SIG-M5 treated with dmso at 0.1 percent for 504 hours (cell line): Measurements from ENCODE around the gene NKX2-4.
A peak's percentile ranks its signal among the peaks of the same experiment; 100 is the strongest.
"Not testable (repeated sequence)": the region's sequence is repeated elsewhere in the genome, so short reads cannot be mapped to it uniquely, and the experiment has no call there.

Experiments used
- DNase-seq: peaks from one replicate; lab custom pipeline; 2025; ENCODE audit not compliant: unreplicated experiment; lab: John Stamatoyannopoulos, UW

The NKX2-4 gene

DNA sequence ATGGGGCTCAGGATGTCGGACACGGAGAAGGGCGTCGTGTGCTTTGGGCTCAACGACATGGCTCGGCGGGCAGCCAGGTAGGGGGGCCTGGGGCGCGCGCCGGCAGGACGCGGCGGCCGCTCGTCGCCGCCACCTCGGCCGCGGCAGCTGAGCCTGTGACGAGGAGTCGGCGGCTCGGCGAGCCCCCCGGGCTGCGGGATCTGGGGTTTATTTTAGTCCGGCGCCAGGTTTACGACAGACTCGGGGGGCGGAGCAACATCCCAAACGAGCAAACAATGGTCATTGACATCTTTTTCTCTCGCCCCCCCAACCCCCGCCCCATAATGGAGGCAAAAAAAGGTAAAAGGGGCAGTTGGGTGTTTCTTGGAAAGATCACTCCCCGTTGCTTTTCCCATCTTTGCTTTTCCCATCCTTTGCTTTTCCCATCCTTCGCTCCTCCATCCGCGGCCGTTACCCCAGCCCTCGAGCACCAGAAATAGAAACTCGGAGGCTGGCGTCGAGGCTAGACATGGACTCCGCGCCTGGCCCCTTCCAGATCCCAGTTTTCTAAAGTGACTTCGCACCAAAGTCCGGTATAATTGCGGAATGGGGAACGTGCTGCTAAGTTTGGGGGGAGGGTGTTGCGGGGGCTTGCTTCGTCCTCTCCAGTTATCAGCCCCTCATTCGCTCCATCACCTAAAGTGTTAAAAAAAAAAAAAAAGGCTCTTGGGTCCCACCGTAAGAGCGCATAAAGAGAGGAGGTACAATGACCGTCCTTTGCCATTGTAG is at the start of gene NKX2-4:
NKX2-4 (minus strand) TSS at position 186 of the 768 bp plus-strand sequence; CDS start at position 59, 127 bp downstream.
- peak; percentile 13 for DNase-seq

DNA sequence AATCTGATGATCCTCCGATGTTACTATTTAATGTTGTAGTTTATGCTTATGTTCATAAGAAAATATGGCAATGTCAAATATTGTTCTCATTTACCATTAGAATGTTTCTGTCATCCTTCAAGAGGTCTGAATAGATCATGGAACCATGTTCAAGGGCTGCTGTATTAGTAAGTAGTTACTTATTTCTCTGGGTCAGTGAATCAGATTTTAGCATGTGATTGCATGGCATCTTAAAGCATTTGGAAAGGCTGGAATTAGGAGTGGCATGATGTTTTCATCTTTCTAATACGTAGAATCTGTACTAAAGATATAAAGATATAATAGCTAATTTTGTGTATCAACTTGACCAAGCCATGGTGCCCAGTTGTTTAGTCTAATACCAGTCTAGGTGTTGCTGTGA is 40.5 kb upstream of the NKX2-4 start:
- no peak for DNase-seq

DNA sequence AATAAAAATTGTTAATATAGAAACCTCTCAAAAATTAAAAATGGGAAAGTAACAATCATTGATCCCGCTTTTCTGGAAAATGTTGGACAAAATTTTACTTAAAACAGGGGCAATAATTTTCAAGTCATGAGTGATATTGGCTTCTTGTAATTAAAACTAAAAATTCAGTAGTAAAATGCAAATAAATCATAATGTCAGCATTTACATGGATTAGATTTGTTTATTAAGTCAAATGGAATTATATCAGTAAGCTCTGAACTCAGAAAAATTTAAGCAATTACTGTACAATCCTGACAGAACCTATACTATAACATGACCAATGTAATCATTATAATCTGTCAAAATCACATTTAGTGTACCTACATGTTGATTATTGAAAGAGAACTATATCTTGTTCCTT is 39.9 kb upstream of the NKX2-4 start:
- no peak for DNase-seq

DNA sequence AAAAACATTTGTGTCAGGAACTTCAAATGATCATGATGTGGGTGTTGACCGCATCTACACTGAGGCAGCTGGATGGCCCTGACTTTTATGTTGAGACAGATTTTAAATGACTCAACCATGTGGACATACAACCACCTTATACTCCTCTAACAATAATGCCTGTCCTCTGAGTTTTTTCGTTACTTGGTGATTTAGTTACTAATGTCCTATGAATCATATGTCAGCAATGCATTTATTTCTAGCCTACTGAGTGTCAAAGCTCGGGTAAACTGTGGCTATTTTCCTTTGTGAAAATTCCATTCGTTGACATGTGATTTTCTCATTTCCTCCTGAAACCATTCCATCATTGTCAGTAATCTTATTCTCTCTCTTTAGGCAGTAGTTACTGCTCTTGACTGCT is 38.9 kb upstream of the NKX2-4 start:
- no peak for DNase-seq

DNA sequence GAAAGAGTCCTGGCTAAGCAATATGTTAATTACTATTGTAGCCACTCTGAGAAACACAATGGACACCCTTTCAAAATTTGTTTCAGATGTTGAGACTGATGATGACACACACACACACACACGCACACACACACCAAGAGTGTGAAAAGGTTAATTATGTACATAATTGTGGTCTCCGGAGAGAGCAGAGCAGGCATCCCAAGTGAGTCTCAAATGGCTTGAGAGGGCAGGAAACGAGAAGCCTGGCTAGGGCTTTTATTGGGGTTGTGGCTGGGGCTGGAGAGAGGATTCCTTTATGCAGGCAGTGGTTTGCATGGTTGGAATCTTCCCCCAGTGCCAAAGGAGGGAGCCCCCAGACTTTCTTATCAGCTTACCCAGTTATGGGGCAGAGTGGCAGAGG is 38.2 kb upstream of the NKX2-4 start:
- no peak for DNase-seq

DNA sequence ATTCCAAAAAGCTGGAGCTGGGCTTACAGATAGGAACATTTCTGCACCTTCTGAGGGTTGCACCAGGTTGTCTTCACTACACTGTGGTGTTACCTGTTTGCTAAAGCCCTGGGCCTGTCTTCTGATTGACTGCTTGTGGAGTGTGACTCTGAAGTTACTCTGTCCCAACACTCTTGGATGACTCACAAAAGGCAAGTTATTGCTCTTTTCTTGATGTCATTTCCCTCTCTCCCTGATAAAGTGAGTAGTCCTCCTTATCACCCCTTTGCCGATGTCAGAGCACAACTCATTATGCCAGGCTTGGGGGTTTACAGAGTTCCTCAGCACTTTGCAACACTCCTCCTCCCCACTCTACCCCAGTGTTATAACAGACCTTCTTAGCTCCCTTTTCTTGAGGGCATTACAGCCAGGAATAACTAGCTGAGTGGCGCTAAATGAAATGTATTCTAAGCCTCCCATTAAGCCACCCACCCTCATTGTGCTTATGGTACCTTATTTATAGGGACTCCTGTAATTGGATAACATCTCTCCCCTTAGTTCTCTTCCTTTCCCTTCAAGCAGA is 36.1 kb upstream of the NKX2-4 start:
- no peak for DNase-seq

DNA sequence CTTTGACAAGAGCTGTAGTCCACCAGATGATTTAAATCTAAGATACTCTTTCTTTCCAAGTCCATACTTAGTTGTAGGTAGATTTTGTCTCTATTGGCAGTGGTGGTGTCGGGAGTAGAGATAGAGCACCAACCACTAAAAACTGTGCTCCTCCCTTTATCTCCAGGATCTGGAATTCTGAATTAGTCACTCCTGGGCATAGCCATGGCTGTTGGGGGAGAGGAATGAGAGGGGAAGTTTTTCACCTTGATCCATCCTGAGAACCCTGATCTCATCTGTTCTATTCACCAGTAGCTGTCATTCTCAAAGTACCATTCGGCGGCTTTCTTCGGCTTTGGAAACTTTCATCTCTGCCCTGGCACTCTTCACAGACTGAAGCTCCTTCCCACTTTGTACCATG is 35.6 kb upstream of the NKX2-4 start:
- DNase-seq, result no peak

DNA sequence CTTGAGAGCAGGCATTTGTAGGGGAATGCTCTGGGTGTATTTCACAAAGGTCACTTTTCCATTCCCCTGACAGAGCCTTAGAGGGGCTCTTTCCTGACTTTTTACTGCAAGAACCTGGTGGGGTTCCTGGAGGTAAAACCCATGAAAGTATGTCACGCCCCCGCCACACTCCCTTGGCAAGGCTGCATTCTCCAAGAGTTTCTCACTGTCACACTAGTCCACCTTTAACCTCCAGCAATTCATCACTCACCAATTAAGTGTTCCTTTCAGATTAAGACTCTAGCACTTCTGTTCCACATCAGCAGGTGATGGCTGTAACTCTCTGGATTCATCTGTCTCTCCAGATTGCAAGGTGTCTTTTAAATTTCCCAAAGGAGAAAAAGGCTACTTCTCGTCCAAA is 32.7 kb upstream of the NKX2-4 start:
- no peak for DNase-seq

DNA sequence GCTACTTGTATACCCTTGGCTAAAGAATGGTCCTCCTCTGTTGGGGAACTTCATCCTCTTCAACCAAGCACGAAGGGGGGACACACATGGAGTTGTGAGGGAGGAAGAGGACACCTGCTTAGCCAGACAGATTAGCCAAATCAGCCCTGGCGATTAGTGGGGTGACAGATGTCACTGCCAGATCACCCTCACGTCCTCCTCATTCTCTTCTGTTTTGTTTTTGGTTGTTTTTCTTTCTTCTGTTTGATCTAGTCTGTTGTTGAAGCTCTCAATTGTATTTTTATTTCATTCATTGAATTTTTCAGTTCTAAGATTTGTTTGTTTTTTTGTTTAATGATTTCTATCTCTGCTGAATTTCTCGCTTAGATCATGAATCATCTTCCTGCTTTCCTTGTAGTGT is 27.5 kb upstream of the NKX2-4 start:
- no peak for DNase-seq

DNA sequence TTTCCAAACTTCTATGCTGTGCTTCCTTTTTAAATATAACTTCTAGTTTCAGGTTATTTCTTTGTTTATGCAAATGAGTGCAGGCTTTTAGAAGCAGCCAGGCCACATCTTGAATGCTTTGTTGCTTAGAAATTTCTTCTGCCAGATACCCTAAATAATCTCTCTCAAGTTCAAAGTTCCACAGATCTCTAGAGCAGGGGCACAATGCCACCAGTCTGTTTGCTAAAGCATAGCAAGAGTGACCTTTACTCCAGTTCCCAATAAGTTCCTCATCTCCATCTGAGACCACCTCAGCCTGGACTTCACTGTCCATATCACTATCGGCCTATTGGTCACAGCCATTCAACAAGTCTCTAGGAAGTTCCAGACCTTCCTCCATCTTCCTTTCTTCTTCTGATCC is 26.4 kb upstream of the NKX2-4 start:
- DNase-seq, result not testable (repeated sequence)

DNA sequence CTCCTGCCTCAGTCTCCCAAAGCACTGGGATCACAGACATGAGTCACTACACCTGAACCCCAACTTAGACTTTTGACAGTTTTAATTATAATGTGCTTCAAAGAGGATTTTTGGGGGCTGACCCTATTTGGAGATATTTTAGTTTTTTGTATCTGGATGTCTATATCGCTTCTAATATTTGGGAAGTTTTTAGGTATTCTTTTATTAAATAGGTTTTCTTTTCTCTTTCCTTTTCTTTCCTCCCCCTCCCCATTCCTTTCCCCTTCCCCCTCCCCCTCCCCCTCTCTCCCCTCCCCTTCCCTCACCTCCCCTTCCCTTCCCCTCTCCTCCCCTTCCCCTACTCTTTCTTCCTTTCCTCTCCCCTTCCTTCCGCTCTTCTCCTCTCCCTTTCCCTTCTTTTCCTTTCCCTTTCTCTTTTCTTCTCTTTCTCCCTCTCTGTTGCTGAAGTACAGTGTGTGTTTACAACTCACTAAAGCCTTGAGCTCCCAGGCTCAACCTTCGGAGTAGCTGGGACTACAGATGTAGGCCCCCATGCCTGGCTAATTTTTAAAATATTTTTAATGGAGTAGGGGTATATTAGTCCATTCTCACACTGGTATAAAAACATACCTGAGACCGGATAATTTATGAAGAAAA is 24.4 kb upstream of the NKX2-4 start:
- no peak for DNase-seq

DNA sequence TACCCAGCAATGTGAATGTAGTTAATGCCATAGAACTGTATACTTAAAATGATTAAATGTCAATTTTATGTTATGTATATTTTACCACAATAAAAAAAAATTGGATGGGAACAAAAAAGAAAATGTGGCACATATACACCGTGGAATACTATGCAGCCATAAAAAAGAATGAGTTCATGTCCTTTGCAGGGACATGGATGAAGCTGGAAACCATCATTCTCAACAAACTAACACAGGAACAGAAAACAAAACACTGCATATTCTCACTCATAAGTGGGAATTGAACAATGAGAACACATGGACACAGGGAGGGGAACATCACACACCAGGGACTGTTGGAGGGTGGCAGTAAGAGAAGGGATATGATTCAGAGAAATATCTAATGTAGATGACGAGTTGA is 21.8 kb upstream of the NKX2-4 start:
- DNase-seq, result not testable (repeated sequence)

DNA sequence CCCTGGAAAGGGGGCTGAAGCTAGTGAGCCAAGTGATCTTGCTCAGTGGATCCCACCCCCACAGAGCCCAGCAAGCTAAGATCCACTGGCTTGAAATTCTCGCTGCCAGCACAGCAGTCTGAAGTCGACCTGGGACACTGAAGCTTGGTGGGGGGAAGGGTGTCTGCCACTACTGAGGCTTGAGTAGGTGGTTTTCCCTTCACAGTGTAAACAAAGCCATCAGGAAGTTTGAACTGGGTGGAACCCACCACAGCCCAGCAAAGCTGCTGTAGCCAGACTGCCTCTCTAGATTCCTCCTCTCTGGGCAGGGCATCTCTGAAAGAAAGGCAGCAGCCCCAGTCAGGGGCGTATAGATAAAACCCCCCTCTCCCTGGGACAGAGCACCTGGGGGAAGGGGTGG is 16.7 kb upstream of the NKX2-4 start:
- DNase-seq, result not testable (repeated sequence)

DNA sequence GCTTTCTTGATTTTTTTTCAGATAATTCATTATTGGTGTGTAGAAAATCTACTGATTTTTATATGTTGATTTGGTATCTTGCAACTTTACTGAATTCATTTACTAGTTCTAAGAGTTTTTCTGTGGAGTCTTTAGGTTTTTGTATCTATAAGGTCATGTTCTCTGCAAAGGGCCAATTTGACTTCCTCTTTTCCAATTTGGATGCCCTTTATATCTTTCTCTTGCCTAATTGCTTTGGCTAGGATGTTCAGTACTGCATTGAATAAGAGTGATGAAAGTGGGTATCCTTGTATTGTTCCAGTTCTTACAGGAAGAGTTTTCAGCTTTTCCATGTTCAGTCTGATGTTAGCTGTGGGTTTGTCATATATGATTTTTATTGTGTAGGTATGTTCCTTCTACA is 14.4 kb upstream of the NKX2-4 start:
- DNase-seq, result no peak

DNA sequence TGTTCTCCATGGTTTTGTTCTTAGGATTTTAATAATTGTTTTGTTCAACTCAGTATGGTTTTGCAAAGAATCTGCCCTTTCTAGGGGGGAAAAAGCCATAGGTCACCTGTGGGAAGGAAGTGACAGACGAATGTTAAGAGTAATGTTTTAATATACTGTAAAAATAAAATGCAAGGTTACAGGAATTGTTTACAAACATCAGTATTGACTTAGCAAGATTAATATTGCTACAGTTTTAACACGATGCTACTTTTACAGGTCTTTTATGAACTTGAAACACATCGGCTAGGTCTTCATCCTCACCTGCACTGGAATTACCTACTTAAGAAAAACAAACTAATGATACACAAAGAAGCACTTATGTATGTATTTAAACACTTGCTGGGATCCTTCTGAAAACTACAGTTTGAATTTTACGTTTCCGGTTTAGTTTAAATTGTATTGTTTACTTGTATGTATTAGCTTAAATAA is 1.7 kb upstream of the NKX2-4 start:
- DNase-seq, result no peak

DNA sequence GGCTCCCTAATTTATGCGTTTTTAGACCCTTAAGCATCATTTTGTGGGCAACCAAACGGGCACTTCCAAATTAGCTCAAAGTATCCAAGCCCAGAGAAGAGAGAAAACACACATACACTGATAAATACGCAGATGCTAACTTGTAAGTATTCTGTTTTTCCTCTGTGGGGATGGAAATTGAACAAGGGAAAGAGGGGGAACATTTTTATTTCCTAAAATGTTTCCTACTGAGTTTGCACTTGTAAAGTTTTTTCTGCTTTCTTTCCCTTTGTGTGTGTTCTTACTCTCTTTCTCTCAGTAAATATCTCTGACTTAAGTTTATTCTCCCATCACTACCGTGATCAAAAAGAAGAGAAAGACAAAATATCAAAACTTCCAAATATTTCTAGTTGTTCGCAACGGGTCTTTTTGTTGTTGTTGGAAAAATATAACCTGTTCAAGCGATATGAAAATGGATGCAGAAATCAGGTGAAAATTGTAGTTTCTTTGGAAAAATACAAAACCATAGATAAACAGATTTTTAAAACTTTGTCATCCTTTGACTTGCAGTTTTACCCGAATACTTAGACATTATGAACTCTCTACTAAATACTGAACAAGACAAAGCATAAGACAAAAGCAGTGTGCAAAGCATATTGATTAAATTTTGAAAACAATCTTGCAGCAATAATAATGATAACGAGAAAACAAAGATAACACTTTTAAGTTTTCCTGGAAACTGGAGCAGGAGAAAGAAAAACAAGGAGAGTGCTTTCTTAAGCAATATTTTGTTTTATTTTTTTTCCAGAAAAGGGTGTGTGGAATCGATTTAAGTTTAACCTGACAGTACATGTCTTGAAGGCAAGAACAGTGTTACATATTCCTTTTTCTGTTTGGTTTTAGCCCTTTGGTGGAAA is 1.0 kb upstream of the NKX2-4 start:
- DNase-seq, result no peak

DNA sequence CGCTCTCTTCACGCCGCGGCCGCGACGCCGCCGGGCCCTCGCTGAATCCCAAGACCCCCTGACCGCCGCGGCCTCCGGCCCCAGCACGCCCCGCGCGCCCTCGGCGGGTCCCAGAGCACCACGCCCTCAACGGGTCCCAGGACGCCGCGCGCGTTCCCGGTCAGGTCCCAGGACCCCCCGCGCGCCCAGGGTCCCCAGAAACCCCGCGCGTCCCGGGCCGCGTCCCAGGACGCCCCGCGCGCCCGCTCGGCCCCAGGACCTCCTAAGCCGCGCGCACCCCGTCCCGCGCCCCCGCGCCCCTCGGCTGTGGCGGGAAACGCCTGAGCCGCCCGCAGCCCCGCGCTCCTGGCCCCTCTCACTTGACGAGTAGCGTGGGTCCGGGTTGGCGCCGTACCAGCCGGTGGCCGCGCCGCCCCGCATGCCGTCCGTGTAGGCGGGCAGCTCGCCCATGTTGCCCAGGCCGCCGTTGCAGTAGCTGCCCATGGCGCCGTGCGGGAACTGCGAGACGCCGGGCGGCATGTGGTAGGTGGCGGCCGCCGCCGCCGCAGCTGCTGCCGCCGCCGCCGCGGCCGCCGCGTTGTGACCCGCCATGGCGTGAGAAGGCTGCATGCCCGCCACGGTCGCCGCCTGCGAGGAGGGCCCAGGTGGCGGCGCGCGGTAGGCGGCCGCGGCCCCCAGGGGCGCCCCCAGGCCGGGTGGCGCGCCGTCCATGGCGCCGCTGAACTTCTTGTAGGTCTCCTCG is 556 bp downstream of the NKX2-4 start:
- no peak for DNase-seq

DNA sequence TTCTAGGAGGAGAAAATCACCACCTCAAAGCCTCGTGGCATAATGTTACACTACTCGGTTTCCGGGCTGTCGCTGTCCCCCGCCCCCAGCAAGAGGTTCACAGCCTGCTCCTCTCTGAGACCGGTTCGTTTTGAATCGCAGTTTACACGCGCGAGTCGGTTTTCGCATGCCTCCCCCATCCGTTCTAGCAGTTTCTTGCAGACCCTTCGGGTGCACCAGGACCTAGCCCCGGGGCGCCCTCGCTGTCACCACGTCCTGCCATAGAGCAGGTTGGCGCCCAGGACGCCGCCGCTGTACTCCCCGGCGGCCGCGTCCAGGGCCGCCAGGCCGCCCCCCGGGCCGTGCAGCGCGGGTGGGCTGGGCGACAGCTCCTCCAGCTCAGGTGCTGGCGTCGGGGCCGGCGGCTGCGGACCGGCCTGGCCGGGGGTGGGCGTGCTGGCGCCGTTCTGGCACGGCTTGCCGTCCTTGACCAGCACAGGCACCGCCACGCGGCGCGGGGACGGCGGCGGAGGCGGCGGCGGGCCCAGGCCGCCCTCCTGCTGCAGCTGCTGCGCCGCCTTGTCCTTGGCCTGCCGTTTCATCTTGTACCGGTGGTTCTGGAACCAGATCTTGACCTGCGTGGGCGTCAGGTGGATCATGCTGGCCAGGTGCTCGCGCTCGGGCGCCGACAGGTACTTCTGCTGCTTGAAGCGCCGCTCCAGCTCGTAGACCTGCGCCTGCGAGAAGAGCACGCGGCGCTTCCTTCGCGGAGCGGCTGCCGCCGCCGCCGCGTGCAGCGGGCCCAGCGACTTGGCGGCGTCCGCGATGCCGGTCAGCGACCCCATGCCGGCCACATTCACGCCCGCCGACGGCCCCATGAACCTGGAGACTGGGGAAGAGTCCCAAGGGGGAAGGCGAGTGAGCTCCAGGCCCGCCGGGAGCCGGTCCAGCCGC is 1.4 kb downstream of the NKX2-4 start:
- no peak for DNase-seq

DNA sequence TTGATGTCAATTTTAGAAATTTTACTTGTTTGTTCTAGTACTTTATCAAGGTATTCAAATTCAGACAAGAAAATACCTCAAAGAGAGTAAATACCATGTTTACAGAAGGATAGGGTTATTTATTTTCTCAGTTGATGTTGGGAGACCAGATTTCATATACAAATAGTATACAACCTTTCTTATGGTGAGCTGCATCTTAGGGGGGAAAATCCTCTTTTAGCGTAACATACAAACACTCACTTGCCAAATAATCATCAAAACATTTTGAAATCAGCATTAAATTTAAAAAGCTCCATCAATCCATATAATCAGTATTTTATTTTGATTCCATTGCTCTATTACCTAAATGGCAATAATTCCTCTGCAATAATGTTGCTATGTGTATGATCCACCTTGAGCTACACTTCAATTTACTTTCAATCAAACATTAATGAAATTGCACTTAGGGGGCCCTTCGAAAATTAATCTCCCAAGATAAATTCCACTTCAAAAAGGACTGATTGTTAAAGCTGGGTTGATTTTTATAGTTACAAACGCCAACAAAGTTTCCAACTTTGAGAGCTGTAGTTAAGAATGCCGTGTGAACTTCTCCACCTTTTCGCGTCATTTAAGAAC is 2.2 kb downstream of the NKX2-4 start:
- DNase-seq, result no peak
